IMR-90 (cell line): ENCODE results near the gene CHDH. TPM values are rescaled to one million over a fixed set of nuclear protein-coding genes. Genes with fewer than 3 reads are reported as not detected.

ENCODE experiments used
- ATAC-seq: fragments of 200-7000 bp; cut with Tn5 transposase; 2 replicates; pipeline ENCODE4 v1.9.1; 2020; ENCODE audit warnings: low read depth, mild to moderate bottlenecking, moderate library complexity
- BruUV-seq: library from RNA; stranded (reverse); fragments of 400-500 nt; replicated peaks from 2 replicates; lab custom pipeline; 2021; lab: Mats Ljungman, UMichigan
- CTCF ChIA-PET: fragments of 300-600 bp; formaldehyde crosslinking; extraction: SDS; loops from one replicate; lab custom pipeline; 2021; ENCODE audit warnings: antibody characterized with exemption; lab: Yijun Ruan, JAX
- POLR2A ChIA-PET: fragments of 300-600 bp; sonication (Branson Sonifier 250); formaldehyde crosslinking; loops from one replicate; lab custom pipeline; 2022; ENCODE audit warnings: antibody characterized with exemption; ENCODE audit not compliant: unreplicated experiment; lab: Charles Lee
- DNase-seq: peaks from one replicate; pipeline ENCODE4 v3.0.0; 2013
- H2AFZ ChIP-seq: replicated peaks from 2 replicates; pipeline ENCODE3; 2013; ENCODE audit warnings: low read length, mild to moderate bottlenecking; ENCODE audit not compliant: poor library complexity
- H2AK5ac ChIP-seq: 2 replicates; pipeline ENCODE4 v1.6.1; 2013; ENCODE audit warnings: low read depth, low read length, inconsistent platforms
- H2AK9ac ChIP-seq: replicated peaks from 2 replicates; pipeline ENCODE3; 2013; ENCODE audit warnings: mild to moderate bottlenecking, low read depth, low read length, moderate library complexity; ENCODE audit not compliant: poor library complexity
- H2BK120ac ChIP-seq: 2 replicates; pipeline ENCODE4 v1.6.1; 2013; ENCODE audit warnings: low read depth, low read length, inconsistent platforms
- H2BK15ac ChIP-seq: 3 replicates; pipeline ENCODE4 v1.6.1; 2013; ENCODE audit warnings: low read depth, low read length, inconsistent platforms
- H2BK20ac ChIP-seq: 2 replicates; pipeline ENCODE4 v1.6.1; 2013; ENCODE audit warnings: low read depth, mild to moderate bottlenecking, inconsistent platforms, low read length, moderate library complexity
- H2BK5ac ChIP-seq: 2 replicates; pipeline ENCODE4 v1.6.1; 2013; ENCODE audit warnings: mild to moderate bottlenecking, low read depth, low read length, inconsistent platforms; ENCODE audit not compliant: poor library complexity, severe bottlenecking
- H3K14ac ChIP-seq: replicated peaks from 2 replicates; pipeline ENCODE4 v1.6.1; 2013; ENCODE audit warnings: low read depth, low read length, inconsistent platforms
- H3K18ac ChIP-seq: 2 replicates; pipeline ENCODE4 v1.6.1; 2013; ENCODE audit warnings: low read depth, low read length, control low read depth
- H3K23ac ChIP-seq: 2 replicates; pipeline ENCODE4 v1.6.1; 2013; ENCODE audit warnings: low read depth, low read length, inconsistent platforms
- H3K27ac ChIP-seq: 2 replicates; pipeline ENCODE4 v1.5.1; 2013; ENCODE audit warnings: mild to moderate bottlenecking, control low read depth, low read length; ENCODE audit not compliant: insufficient read depth
- H3K27me3 ChIP-seq: 2 replicates; pipeline ENCODE4 v1.6.1; 2013; ENCODE audit warnings: low read length; ENCODE audit not compliant: control insufficient read depth, insufficient read depth
- H3K36me3 ChIP-seq: 2 replicates; pipeline ENCODE4 v1.6.1; 2013; ENCODE audit warnings: low read length, mixed read lengths; ENCODE audit not compliant: control insufficient read depth, insufficient read depth
- H3K4ac ChIP-seq: 2 replicates; pipeline ENCODE4 v1.6.1; 2013; ENCODE audit warnings: low read depth, low read length, inconsistent platforms
- H3K4me1 ChIP-seq: 2 replicates; pipeline ENCODE4 v1.6.1; 2013; ENCODE audit warnings: low read length, mixed read lengths; ENCODE audit not compliant: control insufficient read depth, insufficient read depth
- H3K4me2 ChIP-seq: 2 replicates; pipeline ENCODE4 v1.6.1; 2013; ENCODE audit warnings: low read depth, mild to moderate bottlenecking, control low read depth, low read length, moderate library complexity
- H3K4me3 ChIP-seq: 2 replicates; pipeline ENCODE4 v1.5.1; 2013; ENCODE audit warnings: low read depth, mild to moderate bottlenecking, control low read depth, low read length, moderate library complexity; ENCODE audit not compliant: insufficient read depth
- H3K56ac ChIP-seq: 2 replicates; pipeline ENCODE4 v1.6.1; 2013; ENCODE audit warnings: low read length, inconsistent platforms; ENCODE audit not compliant: insufficient read depth; ENCODE audit errors: extremely low read depth
- H3K79me1 ChIP-seq, 2 experiments: 2 replicates each; pipeline ENCODE4 v1.6.1; 2013; ENCODE audit warnings: low read length in 2 of 2, inconsistent platforms in 1 of 2, low read depth in 1 of 2
- H3K9ac ChIP-seq: 2 replicates; pipeline ENCODE4 v1.6.1; 2013; ENCODE audit warnings: low read depth, low read length, control low read depth
- H3K9me1 ChIP-seq: 2 replicates; pipeline ENCODE4 v1.6.1; 2013; ENCODE audit warnings: low read length, inconsistent platforms; ENCODE audit not compliant: insufficient read depth
- H3K9me3 ChIP-seq: 2 replicates; pipeline ENCODE4 v1.6.1; 2013; ENCODE audit warnings: low read length; ENCODE audit not compliant: control insufficient read depth, insufficient read depth
- H4K20me1 ChIP-seq: 2 replicates; pipeline ENCODE4 v1.6.1; 2013; ENCODE audit warnings: low read length, inconsistent platforms; ENCODE audit not compliant: insufficient read depth
- H4K5ac ChIP-seq: 2 replicates; pipeline ENCODE4 v1.6.1; 2013; ENCODE audit warnings: mild to moderate bottlenecking, low read depth, low read length, control low read depth
- H4K8ac ChIP-seq, 2 experiments: 2 replicates each; pipeline ENCODE4 v1.6.1; 2013; ENCODE audit warnings: low read depth in 2 of 2, low read length in 2 of 2, control low read depth in 1 of 2, inconsistent platforms in 1 of 2
- H4K91ac ChIP-seq: 2 replicates; pipeline ENCODE4 v1.6.1; 2013; ENCODE audit warnings: low read depth, low read length, inconsistent platforms; ENCODE audit not compliant: insufficient read depth
- BHLHE40 ChIP-seq: fragments of 150-350 bp; IDR thresholded peaks from 2 replicates; pipeline ENCODE4 v1.6.1; 2016; ENCODE audit warnings: mild to moderate bottlenecking, low read depth, low read length
- CHD1 ChIP-seq: IDR thresholded peaks from 2 replicates; pipeline ENCODE4 v1.6.1; 2012; ENCODE audit warnings: low read depth, low read length, improper control_type of control experiment
- CTCF ChIP-seq: conservative IDR thresholded peaks from 2 replicates; pipeline ENCODE4 v1.5.1; 2012; ENCODE audit warnings: mild to moderate bottlenecking, low read depth, low read length, improper control_type of control experiment
- MAZ ChIP-seq: IDR thresholded peaks from 2 replicates; pipeline ENCODE4 v1.6.1; 2012; ENCODE audit warnings: low read depth, mild to moderate bottlenecking, low read length, improper control_type of control experiment, moderate library complexity, borderline replicate concordance
- MXI1 ChIP-seq: IDR thresholded peaks from 2 replicates; pipeline ENCODE4 v1.6.1; 2012; ENCODE audit warnings: low read depth, mild to moderate bottlenecking, low read length, moderate library complexity, borderline replicate concordance
- NFE2L2 ChIP-seq: fragments of 150-350 bp; IDR thresholded peaks from 2 replicates; pipeline ENCODE4 v1.6.1; 2016; ENCODE audit warnings: low read depth, mild to moderate bottlenecking, low read length
- RAD21 ChIP-seq: IDR thresholded peaks from 2 replicates; pipeline ENCODE4 v1.6.1; 2012; ENCODE audit warnings: low read length, improper control_type of control experiment
- RCOR1 ChIP-seq: IDR thresholded peaks from 2 replicates; pipeline ENCODE4 v1.6.1; 2012; ENCODE audit warnings: mild to moderate bottlenecking, low read length, improper control_type of control experiment; ENCODE audit not compliant: insufficient replicate concordance
- WGBS, 2 experiments: methylation state at CpG; one replicate each; pipeline versions ENCODE4 v1.1.5 to v1.1.7; 2013; ENCODE audit warnings: missing lambda C conversion rate in 2 of 2; ENCODE audit not compliant: insufficient read length in 1 of 2; ENCODE audit errors: extremely low coverage in 2 of 2; 5-methylcytosine and 5-hydroxymethylcytosine counted together
- dilution Hi-C: fragments of 300-500 bp; cut with HindIII; formaldehyde crosslinking; loops from one replicate; pipeline ENCODE4 v1.14.3; 2018; ENCODE audit warnings: low sequenced_read_pairs; ENCODE audit not compliant: unreplicated experiment
- in situ Hi-C: fragments of 300-500 bp; cut with MboI; formaldehyde crosslinking; loops from 3 replicates; pipeline ENCODE4 v1.14.3; 2019; ENCODE audit warnings: low sequenced_read_pairs, inconsistent platforms, mixed read lengths
- intact Hi-C: fragments of 100-400 bp; cut with micrococcal nuclease; formaldehyde crosslinking; loops from 2 replicates; pipeline ENCODE4 v1.10.0; 2022
- polyA plus RNA-seq, 3 experiments: library from polyadenylated mRNA; depleted of rRNA; stranded (reverse); fragments of >200 nt; gene quantifications; 2 replicates each; pipeline ENCODE4 v1.2.3, GENCODE V29; 2012; ENCODE audit warnings: low replicate concordance in 1 of 3
- total RNA-seq: library from RNA; depleted of rRNA; stranded (reverse); fragments of >200 nt; gene quantifications from 2 replicates; pipeline ENCODE4 v1.2.3, GENCODE V29; 2012
- TF ChIP-seq, protein P1 (sequence below): fragments of 150-350 bp; IDR thresholded peaks from 2 replicates; pipeline ENCODE4 v1.6.1; 2017; ENCODE audit warnings: mild to moderate bottlenecking, antibody characterized with exemption, low read length, low read depth

CHDH gene
- total and polyA plus RNA-seq, 2 of the 4 experiments (the other 2 are of a cell fraction), result under 0.01 to 0.19 TPM

- dilution Hi-C loops (no loop called here), in situ Hi-C loops (no loop called here), intact Hi-C loops (no loop called here)
- Histone ChIP-seq H3K14ac (no peak overlapping the region), H3K27ac (no peak overlapping the region), H2BK15ac (no peak overlapping the region), H2AFZ (no peak overlapping the region), H4K91ac (no peak overlapping the region), H3K4me3 (no peak overlapping the region), H3K36me3 (no peaks in the 10 kb centered on the region), H3K4me2 (no peak overlapping the region), H2BK120ac (no peak overlapping the region), H3K4ac (no peak overlapping the region), H2AK5ac (no peak overlapping the region), H3K23ac (no peak overlapping the region), H3K27me3 (peaks cover 15% of the 10 kb centered on the region), H3K56ac (no peak overlapping the region), H3K18ac (no peak overlapping the region), H3K79me1 (no peaks in the 10 kb centered on the region), H2BK20ac (no peak overlapping the region), H4K5ac (no peak overlapping the region), H3K9me1 (no peaks in the 10 kb centered on the region), H2BK5ac (no peak overlapping the region), H3K4me1 (no peaks in the 10 kb centered on the region), H3K9me3 (no peaks in the 10 kb centered on the region), H4K8ac (no peak overlapping the region), H3K9ac (no peak overlapping the region), H2AK9ac (no peak overlapping the region), H4K20me1 (no peaks in the 10 kb centered on the region)
- no peak for DNase-seq
- ChIA-PET POLR2A (no interaction called here), CTCF (interaction anchor here (1.6 kb wide), 1 partner anchor 11 kb away, joined by 4 read pairs; no protein-coding TSS in a partner anchor)
- ATAC-seq, result no peak
- WGBS, 2 experiments, result 80% methylated on average over 1 of the region's 7 CpGs; no CpG with 5 or more reads in 1 of the 2 experiments
- TF ChIP-seq, protein P1, sequence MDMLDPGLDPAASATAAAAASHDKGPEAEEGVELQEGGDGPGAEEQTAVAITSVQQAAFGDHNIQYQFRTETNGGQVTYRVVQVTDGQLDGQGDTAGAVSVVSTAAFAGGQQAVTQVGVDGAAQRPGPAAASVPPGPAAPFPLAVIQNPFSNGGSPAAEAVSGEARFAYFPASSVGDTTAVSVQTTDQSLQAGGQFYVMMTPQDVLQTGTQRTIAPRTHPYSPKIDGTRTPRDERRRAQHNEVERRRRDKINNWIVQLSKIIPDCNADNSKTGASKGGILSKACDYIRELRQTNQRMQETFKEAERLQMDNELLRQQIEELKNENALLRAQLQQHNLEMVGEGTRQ, result no peak
- TF ChIP-seq MXI1 (no peak), RAD21 (no peak), RCOR1 (no peak), NFE2L2 (no peak), MAZ (no peak), CHD1 (no peak), BHLHE40 (no peak), CTCF (no peak)
- no TSS peak for BruUV-seq
These were observed 54.9 kb downstream of the CHDH start for GRCh38 chr3:53791317-53791716.
